Body of pancreas (tissue), 4 donors: Measurements from ENCODE around the gene FAM170B. TPM values are rescaled to one million over a fixed set of nuclear protein-coding genes. Genes with fewer than 3 reads are reported as not detected.
A peak's percentile ranks its signal among the peaks of the same experiment; 100 is the strongest.

Experiments used
- ATAC-seq: fragments of 150-250 bp; one replicate; pipeline ENCODE4 v1.9.1; 2016
- DNase-seq, 4 donors: peaks; one replicate each; pipeline ENCODE4 v3.0.0-alpha.2; 2019
- H3K27ac ChIP-seq, 4 donors: fragments of 200-600 bp; sonication (generic); 1 replicate in 3 of 4; 2 replicates in 1 of 4; pipeline versions ENCODE4 v1.5.1 to v1.6.1; 2016 to 2019; ENCODE audit warnings: mild to moderate bottlenecking in 1 of 4, mixed read lengths in 1 of 4, moderate library complexity in 1 of 4
- H3K27me3 ChIP-seq, 2 donors: fragments of 200-600 bp; sonication (generic); one replicate each; pipeline ENCODE4 v1.6.0; 2016; ENCODE audit warnings: mild to moderate bottlenecking in 1 of 2
- H3K36me3 ChIP-seq, 2 donors: fragments of 200-600 bp; sonication (generic); replicated peaks in 1 of 2; 2 replicates each; pipeline ENCODE4 v1.5.1; 2016; ENCODE audit warnings: low read depth in 2 of 2; ENCODE audit not compliant: insufficient read depth in 1 of 2
- H3K4me1 ChIP-seq: fragments of 200-600 bp; sonication (generic); one replicate; pipeline ENCODE4 v1.6.0; 2016
- H3K4me3 ChIP-seq, 2 donors: fragments of 200-600 bp; sonication (generic); 1 replicate in 1 of 2; 2 replicates in 1 of 2; pipeline ENCODE4 v1.5.1; 2016 to 2019
- H3K9me3 ChIP-seq, 3 donors: fragments of 200-600 bp; sonication (generic); 1 replicate in 2 of 3; 2 replicates in 1 of 3; pipeline ENCODE4 v1.5.1; 2016
- POLR2A ChIP-seq, 3 donors: fragments of 450-650 bp; IDR thresholded peaks; one replicate each; pipeline ENCODE4 v1.6.1; 2016; ENCODE audit warnings: antibody characterized with exemption in 3 of 3, mild to moderate bottlenecking in 2 of 3
- WGBS, 2 donors: methylation state at CpG; one replicate each; pipeline ENCODE4 v1.1.5; 2017; 5-methylcytosine and 5-hydroxymethylcytosine counted together
- intact Hi-C: fragments of 100-400 bp; cut with DNase I; formaldehyde crosslinking; loops from one replicate; pipeline ENCODE4 v1.15.1; 2023
- total RNA-seq, 2 donors: library from RNA; depleted of rRNA; stranded (reverse); fragments of >200 nt; gene quantifications; one replicate each; pipeline ENCODE4 v1.1.0, GENCODE V29; 2016
- TF ChIP-seq, protein P1 (sequence below), 7 experiments: fragments of 450-650 bp in 4 of 7; fragments of 200-600 bp in 3 of 7; sonication (generic) in 3 of 7; IDR thresholded peaks; one replicate each; pipeline ENCODE4 v1.5.1; 2016 to 2019; ENCODE audit warnings: antibody characterized with exemption in 7 of 7

FAM170B gene
- total RNA-seq, 2 donors from 2014 or later, result not detected

DNA sequence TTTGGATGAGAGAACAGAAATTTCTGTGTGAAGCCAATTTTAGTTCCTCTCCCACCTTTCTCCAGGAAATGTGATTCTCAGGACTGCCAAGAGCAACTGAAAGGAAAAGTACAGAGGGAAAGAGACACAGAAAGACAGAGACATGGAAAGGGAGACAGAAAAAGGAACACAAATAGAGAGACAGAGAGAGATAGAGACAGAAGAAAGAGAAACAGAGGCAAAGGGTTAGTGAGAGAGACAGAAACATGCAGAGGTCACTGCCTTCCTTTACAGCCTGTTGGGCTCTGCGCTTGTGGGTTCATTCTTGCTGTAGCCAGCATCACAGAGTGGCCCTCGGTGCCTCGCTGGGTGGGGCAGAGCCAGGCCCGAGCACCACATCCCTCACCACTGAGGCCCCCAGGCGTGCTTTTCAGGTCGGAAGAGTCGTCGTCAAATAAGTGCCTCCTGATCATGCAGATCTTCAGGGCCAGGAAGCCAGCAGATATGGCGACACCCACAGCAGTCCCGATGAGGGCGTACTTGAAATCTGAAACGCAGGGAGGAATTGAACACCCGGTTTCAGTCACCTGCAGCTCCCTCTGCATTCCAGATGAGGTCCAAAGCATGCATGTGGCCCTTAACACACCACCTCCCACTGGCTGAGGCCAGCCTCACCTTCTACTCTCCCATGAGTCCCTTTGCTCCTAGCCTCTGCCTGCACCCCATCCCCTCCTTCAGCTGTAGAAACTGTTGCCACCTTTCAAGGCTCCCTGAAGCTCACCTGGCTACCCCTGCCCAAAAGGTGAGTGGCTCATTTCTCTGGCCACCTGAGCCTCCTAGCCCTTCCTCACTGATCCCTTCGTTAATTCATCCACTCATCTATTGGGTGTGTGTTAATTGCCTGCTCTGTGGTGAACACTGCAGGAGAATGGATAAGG lies 32.9 kb upstream of the FAM170B start:
- TF ChIP-seq POLR2A (IDR thresholded peaks at IDR 0.05), result no peak
- TF ChIP-seq, protein P1, sequence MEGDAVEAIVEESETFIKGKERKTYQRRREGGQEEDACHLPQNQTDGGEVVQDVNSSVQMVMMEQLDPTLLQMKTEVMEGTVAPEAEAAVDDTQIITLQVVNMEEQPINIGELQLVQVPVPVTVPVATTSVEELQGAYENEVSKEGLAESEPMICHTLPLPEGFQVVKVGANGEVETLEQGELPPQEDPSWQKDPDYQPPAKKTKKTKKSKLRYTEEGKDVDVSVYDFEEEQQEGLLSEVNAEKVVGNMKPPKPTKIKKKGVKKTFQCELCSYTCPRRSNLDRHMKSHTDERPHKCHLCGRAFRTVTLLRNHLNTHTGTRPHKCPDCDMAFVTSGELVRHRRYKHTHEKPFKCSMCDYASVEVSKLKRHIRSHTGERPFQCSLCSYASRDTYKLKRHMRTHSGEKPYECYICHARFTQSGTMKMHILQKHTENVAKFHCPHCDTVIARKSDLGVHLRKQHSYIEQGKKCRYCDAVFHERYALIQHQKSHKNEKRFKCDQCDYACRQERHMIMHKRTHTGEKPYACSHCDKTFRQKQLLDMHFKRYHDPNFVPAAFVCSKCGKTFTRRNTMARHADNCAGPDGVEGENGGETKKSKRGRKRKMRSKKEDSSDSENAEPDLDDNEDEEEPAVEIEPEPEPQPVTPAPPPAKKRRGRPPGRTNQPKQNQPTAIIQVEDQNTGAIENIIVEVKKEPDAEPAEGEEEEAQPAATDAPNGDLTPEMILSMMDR (IDR thresholded peaks at IDR 0.05), result no peak
- no peak for DNase-seq
- 60 to 64% methylated on average over 11 to 14 of the region's 14 CpGs for WGBS, 2 donors
- intact Hi-C loops, result no loop called here
- no peak overlapping the region for H3K4me3 ChIP-seq
- ATAC-seq, result no peak
- no peaks in the 10 kb centered on the region for H3K27me3 ChIP-seq
- H3K4me1 ChIP-seq, result no peaks in the 10 kb centered on the region
- H3K9me3 ChIP-seq, result no peaks in the 10 kb centered on the region
- no peaks in the 10 kb centered on the region for H3K36me3 ChIP-seq
- no peak overlapping the region for H3K27ac ChIP-seq

DNA sequence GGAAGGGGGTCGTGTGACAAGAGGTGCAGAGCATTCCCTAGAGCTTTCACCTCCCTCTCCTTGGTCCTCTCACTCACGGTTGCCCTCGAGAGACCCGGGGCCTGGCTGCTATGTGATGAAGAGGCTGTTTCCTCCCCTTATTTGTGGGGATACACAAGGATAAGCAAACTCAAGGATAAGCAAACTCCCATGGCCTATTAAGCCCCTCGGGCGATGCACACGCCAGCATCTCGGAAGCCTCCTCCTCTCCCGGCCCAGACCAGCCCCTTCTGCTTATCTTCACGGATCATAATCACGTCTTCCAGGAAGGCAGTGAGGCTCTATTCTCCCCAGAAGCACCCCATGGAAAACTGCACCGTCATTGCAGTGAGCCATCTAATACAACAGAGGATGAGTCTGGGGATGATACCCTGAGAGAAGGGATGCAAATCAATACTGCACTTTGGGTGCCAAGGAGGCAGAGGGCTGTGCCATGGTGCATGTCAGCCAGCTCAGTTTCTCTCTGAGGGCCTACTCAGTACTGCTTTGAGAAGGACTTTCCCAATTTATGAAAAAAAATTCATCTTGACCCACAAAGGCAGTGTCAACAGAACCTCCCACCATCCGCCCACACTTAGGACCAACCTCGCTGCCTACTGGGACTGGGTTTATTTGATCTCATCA lies 32.1 kb upstream of the FAM170B start:
- no peak for DNase-seq
- Histone ChIP-seq H3K9me3 (no peaks in the 10 kb centered on the region), H3K4me3 (no peak overlapping the region), H3K27ac (no peak overlapping the region), H3K4me1 (no peaks in the 10 kb centered on the region), H3K36me3 (no peaks in the 10 kb centered on the region), H3K27me3 (no peaks in the 10 kb centered on the region)
- ATAC-seq, result no peak
- intact Hi-C loops, result no loop called here
- WGBS, 2 donors, result 59 to 71% methylated on average over 14 of the region's 14 CpGs
- TF ChIP-seq, protein P1 (IDR thresholded peaks at IDR 0.05), result no peak
- TF ChIP-seq POLR2A (IDR thresholded peaks at IDR 0.05), result no peak

DNA sequence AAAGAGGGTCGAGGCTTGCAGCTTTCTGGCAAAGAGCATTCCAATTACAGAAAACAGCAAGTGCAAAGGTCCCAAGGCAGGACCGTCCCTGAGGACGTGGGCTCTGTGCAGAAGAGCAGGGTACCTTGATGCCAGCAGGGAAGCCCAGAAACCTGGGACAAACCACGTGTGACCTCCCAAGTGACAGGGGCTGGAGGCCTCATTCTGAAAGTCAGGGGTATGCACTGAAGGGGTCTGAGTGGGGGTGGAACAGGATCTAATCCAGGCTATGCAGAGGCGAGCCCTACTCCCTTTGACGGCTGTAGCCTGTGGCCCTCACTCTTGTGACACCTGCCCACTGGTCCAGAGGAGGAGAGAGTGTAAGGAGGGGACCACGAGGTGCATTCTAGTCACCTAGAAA lies 31.4 kb upstream of the FAM170B start:
- no peak for TF ChIP-seq POLR2A (IDR thresholded peaks at IDR 0.05)
- TF ChIP-seq, protein P1 (IDR thresholded peaks at IDR 0.05), result no peak
- Histone ChIP-seq H3K27me3 (no peaks in the 10 kb centered on the region), H3K27ac (no peak overlapping the region), H3K4me1 (no peaks in the 10 kb centered on the region), H3K36me3 (no peaks in the 10 kb centered on the region), H3K9me3 (no peaks in the 10 kb centered on the region), H3K4me3 (no peak overlapping the region)
- intact Hi-C loops, result no loop called here
- 56 to 59% methylated on average over 7 of the region's 7 CpGs for WGBS, 2 donors
- DNase-seq (no peak), ATAC-seq (no peak)

DNA sequence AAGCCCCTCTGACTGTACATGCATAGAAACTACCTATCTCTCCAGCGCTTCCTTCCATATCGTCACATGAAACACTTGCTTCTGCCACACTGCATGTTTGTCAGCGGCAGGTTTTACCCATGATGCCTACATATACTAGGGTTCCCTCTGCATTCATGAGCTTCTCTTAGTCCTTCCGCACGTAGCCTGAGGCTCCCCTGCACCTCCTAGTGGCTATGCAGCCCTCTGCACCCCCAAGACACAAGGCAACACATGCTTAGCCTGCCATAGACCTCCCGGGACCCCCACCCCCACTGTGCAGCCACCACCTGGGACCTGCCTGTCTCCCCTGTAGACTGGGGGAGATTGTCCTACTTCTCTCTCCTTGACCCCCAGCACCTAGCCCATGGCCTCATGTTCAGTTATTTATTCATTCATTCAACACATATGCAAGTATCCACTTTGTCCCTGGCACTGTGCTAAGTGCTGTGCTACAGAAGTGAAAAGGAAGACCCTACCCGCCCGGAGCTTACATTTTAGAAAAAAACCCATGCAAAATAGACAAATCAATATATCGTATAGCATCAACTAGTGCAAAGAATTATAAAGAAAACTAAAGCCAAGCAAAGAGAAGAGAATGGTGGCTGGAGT lies 30.9 kb upstream of the FAM170B start:
- Histone ChIP-seq H3K27me3 (no peaks in the 10 kb centered on the region), H3K9me3 (no peaks in the 10 kb centered on the region), H3K4me3 (no peak overlapping the region), H3K36me3 (no peaks in the 10 kb centered on the region), H3K4me1 (no peaks in the 10 kb centered on the region), H3K27ac (no peak overlapping the region)
- no peak for TF ChIP-seq POLR2A (IDR thresholded peaks at IDR 0.05)
- TF ChIP-seq, protein P1 (IDR thresholded peaks at IDR 0.05), result peak; percentile 21 to 64 (median 45)
- intact Hi-C loops, result no loop called here
- DNase-seq (peak in 3 of 4 donors; percentile 31 to 51 (median 42)), ATAC-seq (peak; percentile 33)
- 33 to 36% methylated on average over 9 of the region's 9 CpGs for WGBS, 2 donors
